Loucy (cell line): ENCODE results near the gene MAP3K10.

Experiments used
- CTCF ChIP-seq: fragments of 200-600 bp; sonication (generic); conservative IDR thresholded peaks from 2 replicates; pipeline ENCODE4 v1.5.1; 2014; ENCODE audit warnings: mild to moderate bottlenecking, antibody characterized with exemption, low read length
- EZH2phosphoT487 ChIP-seq: fragments of 200-600 bp; IDR thresholded peaks from 2 replicates; pipeline ENCODE4 v1.6.1; 2018; ENCODE audit warnings: antibody characterized with exemption, mild to moderate bottlenecking, moderate library complexity, borderline replicate concordance

- TF ChIP-seq CTCF, result no peak
- TF ChIP-seq EZH2phosphoT487, result no peak
Observed at GRCh38 chr19:40263440-40264313, 72.5 kb downstream of the MAP3K10 start.
